CD4-positive, alpha-beta T cell (primary cell): Measurements from ENCODE around the gene IGFBP2. TPM values are rescaled to one million over a fixed set of nuclear protein-coding genes. Genes with fewer than 3 reads are reported as not detected.

Source experiments
- ATAC-seq: fragments of 200-7000 bp; cut with Tn5 transposase; one replicate; pipeline ENCODE4 v1.10.0; 2022; ENCODE audit warnings: mild to moderate bottlenecking; ENCODE audit not compliant: poor library complexity
- CTCF ChIA-PET: fragments of 350-600 bp; sonication (Branson Sonifier 250); formaldehyde crosslinking; loops from one replicate; lab custom pipeline; 2021; ENCODE audit warnings: antibody characterized with exemption, inconsistent platforms; lab: Charles Lee
- POLR2A ChIA-PET: fragments of 350-600 bp; sonication (Branson Sonifier 250); formaldehyde crosslinking; loops from one replicate; lab custom pipeline; 2021; ENCODE audit warnings: antibody characterized with exemption, inconsistent platforms; lab: Charles Lee
- DNase-seq, 14 experiments: peaks; one replicate each; pipeline ENCODE4 v3.0.0-alpha.2; 2013 to 2020; ENCODE audit warnings: mixed read lengths in 2 of 14
- H3K27ac ChIP-seq, 2 donors: one replicate each; pipeline versions ENCODE4 v1.5.1 to v1.7.0; 2013; ENCODE audit warnings: low read length in 2 of 2, low read depth in 1 of 2, mild to moderate bottlenecking in 1 of 2
- H3K27me3 ChIP-seq, 2 experiments: 1 replicate in 1 of 2; 2 replicates in 1 of 2; pipeline versions ENCODE4 v1.6.1 to v1.7.0; 2013; ENCODE audit warnings: low read length in 2 of 2, control low read depth in 1 of 2, mild to moderate bottlenecking in 1 of 2, moderate library complexity in 1 of 2; ENCODE audit not compliant: insufficient read depth in 2 of 2, control insufficient read depth in 1 of 2
- H3K36me3 ChIP-seq: one replicate; pipeline ENCODE4 v1.6.1; 2013; ENCODE audit warnings: low read length, control low read depth; ENCODE audit not compliant: insufficient read depth
- H3K4me1 ChIP-seq: one replicate; pipeline ENCODE4 v1.6.1; 2013; ENCODE audit warnings: low read length, control low read depth; ENCODE audit not compliant: insufficient read depth
- H3K4me3 ChIP-seq: one replicate; pipeline ENCODE4 v1.5.1; 2013; ENCODE audit warnings: mild to moderate bottlenecking, low read length, moderate library complexity
- H3K9me3 ChIP-seq, 2 experiments: 1 replicate in 1 of 2; 2 replicates in 1 of 2; pipeline versions ENCODE4 v1.6.1 to v1.7.0; 2013; ENCODE audit warnings: low read length in 2 of 2, mild to moderate bottlenecking in 2 of 2, control low read depth in 1 of 2, moderate library complexity in 1 of 2; ENCODE audit not compliant: control insufficient read depth in 1 of 2, insufficient read depth in 1 of 2
- H3K27ac Mint-ChIP-seq: one replicate; pipeline ENCODE4 v1.8.0; 2020; ENCODE audit warnings: mixed read lengths
- H3K27me3 Mint-ChIP-seq: one replicate; pipeline ENCODE4 v1.8.0; 2021; ENCODE audit warnings: mixed read lengths
- H3K36me3 Mint-ChIP-seq: one replicate; pipeline ENCODE4 v1.8.0; 2021; ENCODE audit warnings: low read depth, mixed read lengths
- H3K4me1 Mint-ChIP-seq: one replicate; pipeline ENCODE4 v1.8.0; 2021; ENCODE audit warnings: low read depth, mixed read lengths
- H3K4me3 Mint-ChIP-seq: one replicate; pipeline ENCODE4 v1.8.0; 2020; ENCODE audit warnings: mild to moderate bottlenecking, mixed read lengths
- H3K9me3 Mint-ChIP-seq: one replicate; pipeline ENCODE4 v1.8.0; 2020; ENCODE audit warnings: mixed read lengths
- CTCF ChIP-seq: fragments of 200-600 bp; IDR thresholded peaks from one replicate; pipeline ENCODE4 v1.8.0; 2022; ENCODE audit warnings: antibody characterized with exemption, mild to moderate bottlenecking
- intact Hi-C, 2 experiments: fragments of 100-400 bp; cut with DNase I in 1 of 2; cut with micrococcal nuclease in 1 of 2; formaldehyde crosslinking; loops; one replicate each; pipeline versions ENCODE4 v1.15.1 to v1.9.0; 2023 to 2025; cut with DNase I, micrococcal nuclease
- total RNA-seq, 174 experiments: library from RNA in 2 of 174; stranded (reverse) in 2 of 174; gene quantifications; one replicate each; pipeline ENCODE4 v1.2.3 and lab custom pipeline; 2021 to 2026

The IGFBP2 gene
- total RNA-seq, 2 experiments from 2014 or later = not detected

GRCh38 chr2:216608525-216608924, 24.7 kb upstream of the IGFBP2 start:
- Mint-ChIP-seq H3K4me1 (peaks cover 15% of the 10 kb centered on the region), H3K9me3 (no peaks in the 10 kb centered on the region), H3K4me3 (no peak overlapping the region), H3K36me3 (no peaks in the 10 kb centered on the region), H3K27ac (no peak overlapping the region), H3K27me3 (peaks cover 4% of the 10 kb centered on the region)
- TF ChIP-seq CTCF = no peak
- peaks cover 4% of the 10 kb centered on the region for H3K4me1 ChIP-seq
- H3K27me3 ChIP-seq = no peaks in the 10 kb centered on the region
- DNase-seq (no peak), ATAC-seq (no peak)
- intact Hi-C loops = no loop called here
- POLR2A ChIA-PET = no interaction called here
- CTCF ChIA-PET = interaction anchor here (0.5 kb wide), 1 partner anchor 14 kb away, joined by 6 read pairs; no protein-coding TSS in a partner anchor
- H3K9me3 ChIP-seq = no peaks in the 10 kb centered on the region
- H3K4me3 ChIP-seq = no peak overlapping the region
- H3K36me3 ChIP-seq = no peaks in the 10 kb centered on the region
- H3K27ac ChIP-seq = no peak overlapping the region

- ChIA-PET CTCF (no interaction called here), POLR2A (no interaction called here)
- ATAC-seq (no peak), DNase-seq (no peak)
- no peaks in the 10 kb centered on the region for H3K36me3 Mint-ChIP-seq
- no peaks in the 10 kb centered on the region for H3K4me1 ChIP-seq
- no peaks in the 10 kb centered on the region for H3K9me3 Mint-ChIP-seq
- no peak overlapping the region for H3K4me3 Mint-ChIP-seq
- no peaks in the 10 kb centered on the region for H3K27me3 ChIP-seq
- intact Hi-C loops = no loop called here
- H3K27me3 Mint-ChIP-seq = peaks cover 4% of the 10 kb centered on the region
- H3K27ac ChIP-seq = no peak overlapping the region
- H3K4me1 Mint-ChIP-seq = no peaks in the 10 kb centered on the region
- no peak overlapping the region for H3K4me3 ChIP-seq
- H3K9me3 ChIP-seq = no peaks in the 10 kb centered on the region
- TF ChIP-seq CTCF = no peak
- H3K36me3 ChIP-seq = no peaks in the 10 kb centered on the region
- H3K27ac Mint-ChIP-seq = no peak overlapping the region
Measured at GRCh38 chr2:216615298-216616082, 17.7 kb upstream of the IGFBP2 start.

GRCh38 chr2:216616083-216616678, 17.0 kb upstream of the IGFBP2 start:
- H3K4me1 ChIP-seq = no peaks in the 10 kb centered on the region
- H3K27me3 Mint-ChIP-seq = peaks cover 4% of the 10 kb centered on the region
- H3K27ac ChIP-seq = no peak overlapping the region
- ATAC-seq = no peak
- ChIA-PET POLR2A (no interaction called here), CTCF (no interaction called here)
- H3K9me3 ChIP-seq = no peaks in the 10 kb centered on the region
- H3K4me1 Mint-ChIP-seq = no peaks in the 10 kb centered on the region
- no peaks in the 10 kb centered on the region for H3K27me3 ChIP-seq
- H3K36me3 ChIP-seq = no peaks in the 10 kb centered on the region
- DNase-seq = no peak
- no peak overlapping the region for H3K4me3 ChIP-seq
- no peaks in the 10 kb centered on the region for H3K9me3 Mint-ChIP-seq
- H3K4me3 Mint-ChIP-seq = no peak overlapping the region
- no peaks in the 10 kb centered on the region for H3K36me3 Mint-ChIP-seq
- H3K27ac Mint-ChIP-seq = no peak overlapping the region
- TF ChIP-seq CTCF = no peak
- intact Hi-C loops = no loop called here
